HepG2 (cell line): Measurements from ENCODE around the gene DCAF7. TPM values are rescaled to one million over a fixed set of nuclear protein-coding genes. Genes with fewer than 3 reads are reported as not detected.

ENCODE experiments used
- ASH2L ChIP-seq: fragments of 300-600, 200-600 bp; sonication (generic); IDR thresholded peaks from 2 replicates; pipeline ENCODE4 v1.7.0; 2017; ENCODE audit warnings: low read depth, mild to moderate bottlenecking, moderate library complexity, mixed read lengths, low read length; ENCODE audit not compliant: insufficient read length
- CREB1 ChIP-seq, 2 experiments: fragments of 450-650 bp in 1 of 2; IDR thresholded peaks; 2 replicates each; pipeline ENCODE4 v1.6.1; 2016 to 2017; ENCODE audit warnings: control low read depth in 1 of 2, mild to moderate bottlenecking in 1 of 2, missing compliant biosample characterization in 1 of 2, missing genetic modification characterization in 1 of 2
- FOXP1 ChIP-seq, 2 experiments: fragments of 450-650 bp in 1 of 2; IDR thresholded peaks; 2 replicates each; pipeline ENCODE4 v1.6.1; 2017 to 2018; ENCODE audit warnings: antibody characterized with exemption in 1 of 2
- GABPA ChIP-seq, 2 experiments: IDR thresholded peaks; 2 replicates each; pipeline ENCODE4 v1.6.1; 2011 to 2016; ENCODE audit warnings: low read depth in 2 of 2, low read length in 1 of 2, missing biosample characterization in 1 of 2, missing genetic modification characterization in 1 of 2
- NFE2 ChIP-seq: sonication (generic); formaldehyde crosslinking; IDR thresholded peaks from 2 replicates; pipeline ENCODE4 v1.4.0; 2020; ENCODE audit warnings: missing genetic modification reagents
- ONECUT2 ChIP-seq: sonication (generic); formaldehyde crosslinking; IDR thresholded peaks from 2 replicates; pipeline ENCODE4 v1.4.0; 2020; ENCODE audit warnings: missing genetic modification reagents
- TBL1XR1 ChIP-seq: fragments of 150-350 bp; IDR thresholded peaks from 2 replicates; pipeline ENCODE4 v1.6.1; 2014; ENCODE audit warnings: borderline replicate concordance, low read length; ENCODE audit not compliant: partially characterized antibody
- TCF7 ChIP-seq: sonication (generic); IDR thresholded peaks from 2 replicates; pipeline ENCODE4 v1.6.1; 2016; ENCODE audit warnings: antibody characterized with exemption, low read depth
- XRCC5 ChIP-seq: fragments of 200-400 bp; formaldehyde crosslinking; optimal IDR thresholded peaks from 2 replicates; pipeline ENCODE3; 2017; ENCODE audit warnings: mild to moderate bottlenecking, low read length
- ZFAT ChIP-seq: sonication (generic); formaldehyde crosslinking; conservative IDR thresholded peaks from 2 replicates; pipeline ENCODE4 v1.8.1; 2023; ENCODE audit warnings: missing genetic modification reagents, inconsistent platforms
- ZNF136 ChIP-seq: sonication (generic); formaldehyde crosslinking; IDR thresholded peaks from 2 replicates; pipeline ENCODE4 v1.8.1; 2022; ENCODE audit warnings: low read depth, mild to moderate bottlenecking, moderate library complexity, missing genetic modification reagents
- ZNF547 ChIP-seq: sonication (generic); formaldehyde crosslinking; IDR thresholded peaks from 2 replicates; pipeline ENCODE4 v1.5.1; 2020; ENCODE audit warnings: mild to moderate bottlenecking, missing genetic modification reagents
- ZNF572 ChIP-seq: sonication (generic); formaldehyde crosslinking; IDR thresholded peaks from 2 replicates; pipeline ENCODE4 v1.5.1; 2020; ENCODE audit warnings: mild to moderate bottlenecking, missing genetic modification reagents
- ZNF615 ChIP-seq: sonication (generic); formaldehyde crosslinking; IDR thresholded peaks from 2 replicates; pipeline ENCODE4 v1.5.0; 2020; ENCODE audit warnings: mild to moderate bottlenecking, missing genetic modification reagents, borderline replicate concordance
- ZNF616 ChIP-seq: sonication (generic); formaldehyde crosslinking; IDR thresholded peaks from 2 replicates; pipeline ENCODE4 v1.5.0; 2020; ENCODE audit warnings: low read depth, mild to moderate bottlenecking, missing genetic modification reagents
- ZSCAN31 ChIP-seq: sonication (generic); formaldehyde crosslinking; IDR thresholded peaks from 2 replicates; pipeline ENCODE4 v1.5.0; 2020; ENCODE audit warnings: low read depth, mild to moderate bottlenecking, missing genetic modification reagents
- polyA plus RNA-seq, 8 experiments: library from polyadenylated mRNA; depleted of rRNA in 3 of 8; stranded (reverse) in 7 of 8; unstranded in 1 of 8; fragments of >200 nt; fragmentation: Illumina TruSeq in 4 of 8; extraction: Trizol in 4 of 8; gene quantifications; 2 replicates each; pipeline versions ENCODE4 v1.2.1 to v1.2.3, GENCODE V29; 2011 to 2016; ENCODE audit warnings: low read depth in 4 of 8, missing spikeins in 1 of 8, mixed read lengths in 1 of 8; ENCODE audit not compliant: insufficient read depth in 1 of 8
- total RNA-seq, 5 experiments: library from RNA; depleted of rRNA; stranded (reverse); fragments of >200 nt; fragmentation: Illumina TruSeq; extraction: Trizol; gene quantifications; 2 replicates each; pipeline ENCODE4 v1.2.3, GENCODE V29; 2016; ENCODE audit warnings: low read depth in 1 of 5
- TF ChIP-seq, protein P1 (sequence below): IDR thresholded peaks from 2 replicates; pipeline ENCODE4 v1.6.1; 2016; ENCODE audit warnings: missing compliant biosample characterization, missing genetic modification reagents, borderline replicate concordance
- TF ChIP-seq, protein P2 (sequence below): sonication (generic); formaldehyde crosslinking; IDR thresholded peaks from 2 replicates; pipeline ENCODE4 v1.4.0; 2020; ENCODE audit warnings: missing genetic modification reagents
- TF ChIP-seq, protein P3 (sequence below): IDR thresholded peaks from 2 replicates; pipeline ENCODE4 v1.6.1; 2016; ENCODE audit warnings: low read depth, borderline replicate concordance
- TF ChIP-seq, protein P4 (sequence below): sonication (generic); formaldehyde crosslinking; IDR thresholded peaks from 2 replicates; pipeline ENCODE4 v1.4.0; 2020; ENCODE audit warnings: missing genetic modification reagents

Gene DCAF7
- total and polyA plus RNA-seq, 2 of the 13 experiments (the other 11 are each of a cell fraction or from before 2014, with no cell fraction given), result 55.2 to 73.4 TPM

DNA sequence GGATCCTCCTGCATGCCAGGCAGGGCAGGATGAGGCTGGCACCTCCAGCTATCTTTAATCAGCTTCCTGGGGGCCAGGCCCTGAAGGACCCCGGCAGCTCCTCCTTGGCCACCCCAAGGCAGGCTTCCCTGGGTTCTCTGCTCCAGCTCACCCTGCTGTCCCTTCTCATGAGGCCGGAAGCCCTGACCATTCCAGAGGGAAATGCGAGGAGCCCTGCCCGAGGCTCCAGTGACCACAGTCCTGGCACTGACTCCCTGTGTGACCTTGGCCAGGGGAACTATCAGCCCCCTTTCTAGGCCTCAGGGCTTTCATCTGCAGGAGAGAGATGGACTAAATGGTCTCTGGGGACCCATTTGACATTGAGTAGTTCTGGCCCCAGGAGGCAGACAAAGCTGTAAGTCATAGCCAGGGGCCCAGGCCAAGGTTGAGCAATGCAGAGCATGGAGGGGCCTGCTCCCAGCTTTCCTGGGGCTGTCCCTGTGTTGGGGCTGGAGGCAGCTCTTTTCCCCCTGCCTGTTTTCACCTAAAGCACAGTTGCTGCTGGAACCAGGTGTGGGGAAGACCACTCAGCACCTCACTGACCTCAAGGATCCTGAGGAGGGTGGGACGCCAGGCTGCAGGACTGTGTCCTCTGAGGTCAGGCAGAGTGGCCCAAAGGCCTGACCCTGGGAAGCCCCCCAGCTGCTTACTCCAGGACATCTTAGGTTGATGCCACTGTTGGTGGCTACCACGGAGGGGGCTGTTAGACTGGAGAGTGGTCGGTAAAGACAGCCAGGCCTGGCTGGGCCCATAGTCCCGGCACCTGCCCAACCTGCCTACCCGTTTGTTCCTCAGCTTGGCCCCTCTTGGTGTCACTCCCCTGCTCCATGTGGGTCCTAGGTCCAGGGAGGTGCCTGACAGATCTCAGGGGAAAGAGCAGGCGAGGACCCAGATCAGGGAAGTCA lies 19.0 kb upstream of the DCAF7 start (continued):
- TF ChIP-seq, protein P1, sequence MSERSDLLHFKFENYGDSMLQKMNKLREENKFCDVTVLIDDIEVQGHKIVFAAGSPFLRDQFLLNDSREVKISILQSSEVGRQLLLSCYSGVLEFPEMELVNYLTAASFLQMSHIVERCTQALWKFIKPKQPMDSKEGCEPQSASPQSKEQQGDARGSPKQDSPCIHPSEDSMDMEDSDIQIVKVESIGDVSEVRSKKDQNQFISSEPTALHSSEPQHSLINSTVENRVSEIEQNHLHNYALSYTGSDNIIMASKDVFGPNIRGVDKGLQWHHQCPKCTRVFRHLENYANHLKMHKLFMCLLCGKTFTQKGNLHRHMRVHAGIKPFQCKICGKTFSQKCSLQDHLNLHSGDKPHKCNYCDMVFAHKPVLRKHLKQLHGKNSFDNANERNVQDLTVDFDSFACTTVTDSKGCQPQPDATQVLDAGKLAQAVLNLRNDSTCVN, result peak; percentile 49; the same call in 1 of the 2 replicates
- TF ChIP-seq ZSCAN31 (CRISPR knock-in tag) (no peak), TBL1XR1 (no peak), ZNF136 (CRISPR knock-in tag) (peak; percentile 74; the same call in 1 of the 2 replicates), CREB1 (IDR thresholded peaks at IDR 0.05) (no peak), CREB1 (CRISPR knock-in tag; IDR thresholded peaks at IDR 0.05) (no peak; the same call in 1 of the 2 replicates), ZNF547 (0 out of 2 replicates have a peak, but pooled peaks have one; percentile 58), XRCC5 (peak; percentile 23), GABPA (IDR thresholded peaks at IDR 0.05; ENCODE audit: low read depth, low read length) (no peak), GABPA (CRISPR knock-in tag; IDR thresholded peaks at IDR 0.05; ENCODE audit: low read depth) (peak; percentile 65; the same call in 1 of the 2 replicates), ASH2L (peak; percentile 83), NFE2 (CRISPR knock-in tag) (0 out of 2 replicates have a peak, but pooled peaks have one; percentile 34), ONECUT2 (no peak), ZNF615 (CRISPR knock-in tag) (no peak), FOXP1 (IDR thresholded peaks at IDR 0.05) (no peak), FOXP1 (CRISPR knock-in tag; IDR thresholded peaks at IDR 0.05) (peak; percentile 51), ZNF616 (CRISPR knock-in tag) (no peak), TCF7 (peak; percentile 89), ZFAT (CRISPR knock-in tag) (no peak), ZNF572 (CRISPR knock-in tag) (0 out of 2 replicates have a peak, but pooled peaks have one; percentile 31)
- TF ChIP-seq, protein P2, sequence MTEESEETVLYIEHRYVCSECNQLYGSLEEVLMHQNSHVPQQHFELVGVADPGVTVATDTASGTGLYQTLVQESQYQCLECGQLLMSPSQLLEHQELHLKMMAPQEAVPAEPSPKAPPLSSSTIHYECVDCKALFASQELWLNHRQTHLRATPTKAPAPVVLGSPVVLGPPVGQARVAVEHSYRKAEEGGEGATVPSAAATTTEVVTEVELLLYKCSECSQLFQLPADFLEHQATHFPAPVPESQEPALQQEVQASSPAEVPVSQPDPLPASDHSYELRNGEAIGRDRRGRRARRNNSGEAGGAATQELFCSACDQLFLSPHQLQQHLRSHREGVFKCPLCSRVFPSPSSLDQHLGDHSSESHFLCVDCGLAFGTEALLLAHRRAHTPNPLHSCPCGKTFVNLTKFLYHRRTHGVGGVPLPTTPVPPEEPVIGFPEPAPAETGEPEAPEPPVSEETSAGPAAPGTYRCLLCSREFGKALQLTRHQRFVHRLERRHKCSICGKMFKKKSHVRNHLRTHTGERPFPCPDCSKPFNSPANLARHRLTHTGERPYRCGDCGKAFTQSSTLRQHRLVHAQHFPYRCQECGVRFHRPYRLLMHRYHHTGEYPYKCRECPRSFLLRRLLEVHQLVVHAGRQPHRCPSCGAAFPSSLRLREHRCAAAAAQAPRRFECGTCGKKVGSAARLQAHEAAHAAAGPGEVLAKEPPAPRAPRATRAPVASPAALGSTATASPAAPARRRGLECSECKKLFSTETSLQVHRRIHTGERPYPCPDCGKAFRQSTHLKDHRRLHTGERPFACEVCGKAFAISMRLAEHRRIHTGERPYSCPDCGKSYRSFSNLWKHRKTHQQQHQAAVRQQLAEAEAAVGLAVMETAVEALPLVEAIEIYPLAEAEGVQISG (CRISPR knock-in tag), result peak; percentile 53; the same call in 1 of the 2 replicates
- TF ChIP-seq, protein P3, sequence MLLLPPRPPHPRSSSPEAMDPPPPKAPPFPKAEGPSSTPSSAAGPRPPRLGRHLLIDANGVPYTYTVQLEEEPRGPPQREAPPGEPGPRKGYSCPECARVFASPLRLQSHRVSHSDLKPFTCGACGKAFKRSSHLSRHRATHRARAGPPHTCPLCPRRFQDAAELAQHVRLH, result peak; percentile 48; the same call in 1 of the 2 replicates
- TF ChIP-seq, protein P4, sequence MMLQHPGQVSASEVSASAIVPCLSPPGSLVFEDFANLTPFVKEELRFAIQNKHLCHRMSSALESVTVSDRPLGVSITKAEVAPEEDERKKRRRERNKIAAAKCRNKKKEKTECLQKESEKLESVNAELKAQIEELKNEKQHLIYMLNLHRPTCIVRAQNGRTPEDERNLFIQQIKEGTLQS (CRISPR knock-in tag), result no peak; the same call in 1 of the 2 replicates
